MM.1S (cell line): Measurements from ENCODE around the gene GRK3.

Experiments used
- EZH2 ChIP-seq: fragments of 300-600 bp; sonication (generic); optimal IDR thresholded peaks from 2 replicates; pipeline ENCODE3; 2017; ENCODE audit warnings: low read depth, mild to moderate bottlenecking, antibody characterized with exemption, low read length, mixed read lengths
- TF ChIP-seq, protein P1 (sequence below): fragments of 300-600 bp; sonication (generic); IDR thresholded peaks from 2 replicates; pipeline ENCODE4 v1.5.1; 2016; ENCODE audit warnings: antibody characterized with exemption, low read length, mixed read lengths

DNA sequence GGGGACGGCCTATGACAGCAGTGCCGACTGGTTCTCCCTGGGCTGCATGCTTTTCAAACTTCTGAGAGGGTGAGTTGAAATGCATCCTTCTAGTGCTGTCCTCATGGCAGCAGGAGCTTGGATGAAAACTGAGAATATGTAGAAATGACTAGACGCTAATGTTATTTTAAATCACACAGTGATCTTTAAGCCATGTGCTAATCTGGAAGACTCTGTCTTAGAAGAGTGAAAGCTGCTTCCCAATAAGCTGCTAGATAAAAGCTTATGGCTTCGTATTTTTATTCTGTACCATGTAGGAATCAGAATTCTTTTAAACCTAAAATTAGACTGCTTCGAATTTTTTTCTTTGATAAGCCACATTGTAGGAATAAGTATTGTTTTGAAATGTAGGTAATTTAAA lies 130.7 kb downstream of the GRK3 start:
- TF ChIP-seq, protein P1, sequence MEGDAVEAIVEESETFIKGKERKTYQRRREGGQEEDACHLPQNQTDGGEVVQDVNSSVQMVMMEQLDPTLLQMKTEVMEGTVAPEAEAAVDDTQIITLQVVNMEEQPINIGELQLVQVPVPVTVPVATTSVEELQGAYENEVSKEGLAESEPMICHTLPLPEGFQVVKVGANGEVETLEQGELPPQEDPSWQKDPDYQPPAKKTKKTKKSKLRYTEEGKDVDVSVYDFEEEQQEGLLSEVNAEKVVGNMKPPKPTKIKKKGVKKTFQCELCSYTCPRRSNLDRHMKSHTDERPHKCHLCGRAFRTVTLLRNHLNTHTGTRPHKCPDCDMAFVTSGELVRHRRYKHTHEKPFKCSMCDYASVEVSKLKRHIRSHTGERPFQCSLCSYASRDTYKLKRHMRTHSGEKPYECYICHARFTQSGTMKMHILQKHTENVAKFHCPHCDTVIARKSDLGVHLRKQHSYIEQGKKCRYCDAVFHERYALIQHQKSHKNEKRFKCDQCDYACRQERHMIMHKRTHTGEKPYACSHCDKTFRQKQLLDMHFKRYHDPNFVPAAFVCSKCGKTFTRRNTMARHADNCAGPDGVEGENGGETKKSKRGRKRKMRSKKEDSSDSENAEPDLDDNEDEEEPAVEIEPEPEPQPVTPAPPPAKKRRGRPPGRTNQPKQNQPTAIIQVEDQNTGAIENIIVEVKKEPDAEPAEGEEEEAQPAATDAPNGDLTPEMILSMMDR = no peak
- no peak for TF ChIP-seq EZH2
